ENCODE results near the gene TECTA.

TECTA gene, protein sequence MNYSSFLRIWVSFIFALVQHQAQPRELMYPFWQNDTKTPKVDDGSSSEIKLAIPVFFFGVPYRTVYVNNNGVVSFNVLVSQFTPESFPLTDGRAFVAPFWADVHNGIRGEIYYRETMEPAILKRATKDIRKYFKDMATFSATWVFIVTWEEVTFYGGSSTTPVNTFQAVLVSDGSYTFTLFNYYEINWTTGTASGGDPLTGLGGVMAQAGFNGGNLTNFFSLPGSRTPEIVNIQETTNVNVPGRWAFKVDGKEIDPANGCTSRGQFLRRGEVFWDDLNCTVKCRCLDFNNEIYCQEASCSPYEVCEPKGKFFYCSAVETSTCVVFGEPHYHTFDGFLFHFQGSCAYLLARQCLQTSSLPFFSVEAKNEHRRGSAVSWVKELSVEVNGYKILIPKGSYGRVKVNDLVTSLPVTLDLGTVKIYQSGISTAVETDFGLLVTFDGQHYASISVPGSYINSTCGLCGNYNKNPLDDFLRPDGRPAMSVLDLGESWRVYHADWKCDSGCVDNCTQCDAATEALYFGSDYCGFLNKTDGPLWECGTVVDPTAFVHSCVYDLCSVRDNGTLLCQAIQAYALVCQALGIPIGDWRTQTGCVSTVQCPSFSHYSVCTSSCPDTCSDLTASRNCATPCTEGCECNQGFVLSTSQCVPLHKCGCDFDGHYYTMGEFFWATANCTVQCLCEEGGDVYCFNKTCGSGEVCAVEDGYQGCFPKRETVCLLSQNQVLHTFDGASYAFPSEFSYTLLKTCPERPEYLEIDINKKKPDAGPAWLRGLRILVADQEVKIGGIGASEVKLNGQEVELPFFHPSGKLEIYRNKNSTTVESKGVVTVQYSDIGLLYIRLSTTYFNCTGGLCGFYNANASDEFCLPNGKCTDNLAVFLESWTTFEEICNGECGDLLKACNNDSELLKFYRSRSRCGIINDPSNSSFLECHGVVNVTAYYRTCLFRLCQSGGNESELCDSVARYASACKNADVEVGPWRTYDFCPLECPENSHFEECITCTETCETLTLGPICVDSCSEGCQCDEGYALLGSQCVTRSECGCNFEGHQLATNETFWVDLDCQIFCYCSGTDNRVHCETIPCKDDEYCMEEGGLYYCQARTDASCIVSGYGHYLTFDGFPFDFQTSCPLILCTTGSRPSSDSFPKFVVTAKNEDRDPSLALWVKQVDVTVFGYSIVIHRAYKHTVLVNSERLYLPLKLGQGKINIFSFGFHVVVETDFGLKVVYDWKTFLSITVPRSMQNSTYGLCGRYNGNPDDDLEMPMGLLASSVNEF (N-terminal part only)

DNA sequence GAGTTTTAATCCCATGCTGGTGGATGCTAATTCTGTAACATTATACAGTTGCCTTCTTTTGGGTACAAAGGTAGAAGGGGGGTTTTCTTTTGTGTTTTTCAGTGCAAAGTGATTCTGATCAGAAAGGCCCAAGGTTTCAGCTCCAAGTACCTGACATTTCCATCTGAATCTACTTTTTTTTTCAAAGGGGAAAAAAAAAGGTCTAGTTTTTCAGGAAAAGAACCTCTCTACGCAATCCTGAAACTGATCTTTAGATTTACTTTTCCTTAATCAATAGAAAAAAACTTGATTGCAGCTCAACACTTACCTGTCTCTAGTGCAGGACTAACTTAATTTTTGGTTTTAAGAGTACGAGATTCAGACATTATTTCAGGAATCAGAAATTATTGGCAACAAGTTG is at the start of gene TECTA:
TECTA (plus strand) TSS at position 301 of the 400 bp plus-strand sequence. CDS start 1,423 bp downstream, outside the sequence.
- no peaks in the 10 kb centered on the region for H3K9me3 Mint-ChIP-seq
- no peak within 1 kb of the TSS for H3K27ac Mint-ChIP-seq
- no peaks in the 10 kb centered on the region for H3K36me3 Mint-ChIP-seq
- ATAC-seq = no peak
- H3K4me1 Mint-ChIP-seq = no peaks in the 10 kb centered on the region
- H3K4me3 Mint-ChIP-seq = no peak within 1 kb of the TSS
- H3K27me3 Mint-ChIP-seq = no peaks in the 10 kb centered on the region

GRCh38 chr11:121053244-121053643 is 47.8 kb upstream of the TECTA start:
- no peak overlapping the region for H3K27ac Mint-ChIP-seq
- H3K36me3 Mint-ChIP-seq = peaks cover 68% of the 10 kb centered on the region
- no peak overlapping the region for H3K4me3 Mint-ChIP-seq
- no peaks in the 10 kb centered on the region for H3K27me3 Mint-ChIP-seq
- H3K4me1 Mint-ChIP-seq = no peaks in the 10 kb centered on the region
- H3K9me3 Mint-ChIP-seq = no peaks in the 10 kb centered on the region
- ATAC-seq = no peak

DNA sequence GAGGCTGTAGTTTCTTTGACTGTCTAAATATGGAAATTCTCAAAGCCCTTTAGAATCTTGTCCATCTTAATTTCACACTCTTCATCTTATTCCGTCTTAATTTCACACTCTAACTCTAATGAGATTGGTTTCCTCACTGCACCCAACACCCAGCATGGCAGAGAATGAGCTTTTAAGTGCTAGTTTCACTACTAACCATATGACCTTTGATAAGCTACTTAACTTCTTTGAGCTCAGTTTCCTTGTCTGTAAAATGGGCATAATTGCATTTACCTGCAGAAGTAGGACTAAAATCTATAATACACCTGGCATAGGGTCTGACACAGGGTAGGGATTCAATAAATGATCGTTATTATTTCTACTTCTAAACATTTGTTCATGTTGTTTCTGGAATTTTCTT is 46.8 kb upstream of the TECTA start:
- H3K27me3 Mint-ChIP-seq = no peaks in the 10 kb centered on the region
- no peak overlapping the region for H3K4me3 Mint-ChIP-seq
- H3K36me3 Mint-ChIP-seq = peaks cover 62% of the 10 kb centered on the region
- H3K27ac Mint-ChIP-seq = no peak overlapping the region
- no peak for ATAC-seq
- no peaks in the 10 kb centered on the region for H3K9me3 Mint-ChIP-seq
- no peaks in the 10 kb centered on the region for H3K4me1 Mint-ChIP-seq

DNA sequence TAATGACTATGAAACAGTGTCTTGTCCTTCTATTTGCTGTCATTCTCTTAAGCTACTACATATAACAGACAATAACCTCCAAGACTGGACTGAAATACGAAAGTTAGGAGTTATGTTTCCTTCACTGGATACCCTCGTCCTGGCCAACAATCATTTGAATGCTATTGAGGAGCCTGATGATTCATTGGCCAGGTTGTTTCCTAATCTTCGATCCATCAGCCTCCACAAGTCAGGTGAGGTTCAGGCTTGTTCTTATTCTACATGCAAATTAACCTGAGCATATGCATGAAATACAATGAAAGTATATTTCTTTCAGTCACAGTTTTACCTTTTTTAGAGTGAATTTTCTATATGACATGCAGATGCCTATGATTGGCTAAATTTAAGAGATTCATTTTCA is 46.0 kb upstream of the TECTA start:
- peaks cover 65% of the 10 kb centered on the region for H3K36me3 Mint-ChIP-seq
- H3K4me1 Mint-ChIP-seq = no peaks in the 10 kb centered on the region
- H3K27ac Mint-ChIP-seq = no peak overlapping the region
- H3K27me3 Mint-ChIP-seq = no peaks in the 10 kb centered on the region
- no peaks in the 10 kb centered on the region for H3K9me3 Mint-ChIP-seq
- no peak for ATAC-seq
- H3K4me3 Mint-ChIP-seq = no peak overlapping the region

DNA sequence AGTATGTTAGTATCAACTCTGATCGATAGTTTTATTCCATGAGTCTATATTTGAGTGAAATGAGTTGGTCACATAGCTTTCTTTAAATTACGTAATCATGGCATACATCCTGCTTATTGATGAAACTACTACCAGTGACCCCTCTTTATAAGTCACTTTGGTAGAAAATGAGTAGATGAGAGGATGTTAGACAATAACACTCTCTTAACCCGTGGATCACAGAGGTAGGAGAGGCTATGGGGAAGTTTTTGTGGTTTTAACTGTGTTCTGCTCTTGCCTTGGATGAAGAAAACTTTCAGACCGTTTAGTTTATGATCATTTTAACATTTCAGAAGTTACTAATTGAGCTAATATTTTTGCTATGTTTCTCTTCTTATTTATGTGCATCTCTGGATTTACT is 43.1 kb upstream of the TECTA start:
- H3K27me3 Mint-ChIP-seq = no peaks in the 10 kb centered on the region
- ATAC-seq = no peak
- H3K36me3 Mint-ChIP-seq = peaks cover 69% of the 10 kb centered on the region
- no peak overlapping the region for H3K4me3 Mint-ChIP-seq
- H3K9me3 Mint-ChIP-seq = no peaks in the 10 kb centered on the region
- H3K27ac Mint-ChIP-seq = no peak overlapping the region
- no peaks in the 10 kb centered on the region for H3K4me1 Mint-ChIP-seq

- Mint-ChIP-seq H3K9me3 (no peaks in the 10 kb centered on the region), H3K36me3 (peaks cover 70% of the 10 kb centered on the region), H3K27me3 (no peaks in the 10 kb centered on the region), H3K4me1 (no peaks in the 10 kb centered on the region), H3K27ac (no peak overlapping the region), H3K4me3 (no peak overlapping the region)
- ATAC-seq = no peak
Observed at GRCh38 chr11:121058941-121059340, 42.1 kb upstream of the TECTA start.

GRCh38 chr11:121059605-121060004 is 41.4 kb upstream of the TECTA start:
- no peaks in the 10 kb centered on the region for H3K4me1 Mint-ChIP-seq
- H3K36me3 Mint-ChIP-seq = peaks cover 70% of the 10 kb centered on the region
- no peaks in the 10 kb centered on the region for H3K9me3 Mint-ChIP-seq
- no peaks in the 10 kb centered on the region for H3K27me3 Mint-ChIP-seq
- peak; percentile 55 for ATAC-seq
- H3K27ac Mint-ChIP-seq = no peak overlapping the region
- no peak overlapping the region for H3K4me3 Mint-ChIP-seq

- no peak for ATAC-seq
- Mint-ChIP-seq H3K4me1 (peaks cover 6% of the 10 kb centered on the region), H3K27ac (no peak overlapping the region), H3K9me3 (no peaks in the 10 kb centered on the region), H3K27me3 (no peaks in the 10 kb centered on the region), H3K36me3 (peaks cover 72% of the 10 kb centered on the region), H3K4me3 (no peak overlapping the region)
Observed at GRCh38 chr11:121063728-121064127, 37.3 kb upstream of the TECTA start.

DNA sequence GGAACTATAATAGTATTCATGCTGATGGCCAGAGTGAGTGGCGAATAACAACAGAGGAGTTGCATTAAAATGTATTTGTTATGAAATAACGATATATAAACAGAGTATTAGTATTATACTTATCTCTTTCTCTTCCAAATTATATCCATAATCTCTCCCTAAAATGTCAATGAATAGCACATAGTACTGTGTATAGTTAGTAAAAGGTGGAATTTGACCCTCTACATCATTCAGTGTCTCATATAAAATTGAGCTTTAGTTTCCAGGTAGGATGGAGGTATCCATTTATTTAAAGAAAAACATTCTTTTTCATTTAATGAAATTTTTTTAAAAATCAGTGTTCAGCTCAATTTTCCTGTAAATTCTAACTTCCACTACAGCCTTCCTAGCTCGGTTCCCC is 34.4 kb upstream of the TECTA start:
- Mint-ChIP-seq H3K36me3 (peaks cover 74% of the 10 kb centered on the region), H3K4me3 (no peak overlapping the region), H3K27me3 (no peaks in the 10 kb centered on the region), H3K27ac (no peak overlapping the region), H3K4me1 (peaks cover 16% of the 10 kb centered on the region), H3K9me3 (peaks cover 9% of the 10 kb centered on the region)
- ATAC-seq = no peak

GRCh38 chr11:121067026-121067425 is 34.0 kb upstream of the TECTA start:
- H3K36me3 Mint-ChIP-seq = peaks cover 72% of the 10 kb centered on the region

GRCh38 chr11:121067453-121067852 is 33.6 kb upstream of the TECTA start:
- Mint-ChIP-seq H3K36me3 (peaks cover 72% of the 10 kb centered on the region), H3K4me3 (no peak overlapping the region), H3K4me1 (peaks cover 19% of the 10 kb centered on the region), H3K27me3 (no peaks in the 10 kb centered on the region), H3K9me3 (peaks cover 9% of the 10 kb centered on the region), H3K27ac (no peak overlapping the region)
- no peak for ATAC-seq

More at GRCh38 chr11:121067026-121067425, 34.0 kb upstream of the TECTA start:
- Mint-ChIP-seq H3K9me3 (peaks cover 9% of the 10 kb centered on the region), H3K4me1 (peaks cover 19% of the 10 kb centered on the region), H3K27me3 (no peaks in the 10 kb centered on the region), H3K4me3 (no peak overlapping the region), H3K27ac (no peak overlapping the region)
- no peak for ATAC-seq

DNA sequence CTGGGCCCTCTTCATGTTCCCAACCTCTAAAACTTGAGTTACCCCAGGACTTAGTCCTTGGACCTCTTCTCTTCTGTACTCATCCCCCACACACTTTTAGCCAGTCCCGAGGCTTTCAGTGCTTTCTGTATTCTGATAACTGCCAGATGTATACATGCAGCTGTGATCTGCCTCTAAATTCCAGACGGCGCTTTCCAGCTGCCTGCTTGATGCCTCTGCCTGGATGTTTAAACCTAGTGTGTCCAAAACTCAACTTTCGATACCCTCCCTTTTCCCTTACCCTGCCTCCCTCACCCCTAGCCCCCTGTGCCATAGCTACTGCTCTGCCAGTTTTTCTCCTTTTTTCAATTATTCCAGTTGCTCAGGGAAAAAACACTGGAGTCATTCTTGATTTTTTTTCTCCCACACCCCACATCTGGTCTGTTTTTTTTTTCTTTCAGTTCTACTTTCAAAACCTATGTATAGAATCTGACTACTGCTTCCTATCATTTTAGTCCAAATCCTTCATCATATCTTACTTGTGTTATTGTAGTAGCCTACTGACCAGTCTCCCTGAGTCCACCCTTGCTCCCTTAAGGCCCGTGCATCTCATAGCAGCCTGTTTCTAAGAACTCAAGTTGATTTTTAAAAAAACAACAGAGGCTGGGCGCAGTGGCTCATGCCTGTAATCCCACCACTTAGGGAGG is 32.9 kb upstream of the TECTA start:
- H3K36me3 Mint-ChIP-seq = peaks cover 71% of the 10 kb centered on the region
- H3K27me3 Mint-ChIP-seq = no peaks in the 10 kb centered on the region
- no peak overlapping the region for H3K4me3 Mint-ChIP-seq
- peaks cover 19% of the 10 kb centered on the region for H3K4me1 Mint-ChIP-seq
- H3K9me3 Mint-ChIP-seq = peaks cover 9% of the 10 kb centered on the region
- no peak for ATAC-seq
- no peak overlapping the region for H3K27ac Mint-ChIP-seq

DNA sequence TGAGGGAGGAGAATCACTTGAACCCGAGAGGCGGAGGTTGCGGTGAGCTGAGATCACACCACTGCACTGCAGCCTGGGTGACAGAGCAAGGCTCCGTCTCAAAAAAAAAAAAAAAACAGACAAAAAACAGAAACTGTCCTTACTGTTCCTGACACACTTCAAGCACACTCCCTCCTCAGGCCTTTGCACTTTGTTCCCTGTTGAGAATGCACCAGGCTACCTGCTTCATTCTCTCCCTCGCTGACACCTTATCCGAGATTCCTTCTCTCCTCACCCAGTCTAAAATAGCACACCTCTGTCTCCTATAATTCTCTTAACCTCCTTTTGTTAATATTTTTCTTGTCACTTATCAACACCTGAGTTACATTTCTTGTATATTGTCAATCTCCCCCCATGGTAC is 32.3 kb upstream of the TECTA start:
- ATAC-seq = no peak
- no peak overlapping the region for H3K27ac Mint-ChIP-seq
- no peak overlapping the region for H3K4me3 Mint-ChIP-seq
- H3K4me1 Mint-ChIP-seq = peaks cover 19% of the 10 kb centered on the region
- H3K36me3 Mint-ChIP-seq = peaks cover 64% of the 10 kb centered on the region
- H3K9me3 Mint-ChIP-seq = peaks cover 9% of the 10 kb centered on the region
- no peaks in the 10 kb centered on the region for H3K27me3 Mint-ChIP-seq

- ATAC-seq = no peak
- Mint-ChIP-seq H3K27me3 (no peaks in the 10 kb centered on the region), H3K27ac (no peak overlapping the region), H3K36me3 (peaks cover 58% of the 10 kb centered on the region), H3K9me3 (peaks cover 9% of the 10 kb centered on the region), H3K4me3 (no peak overlapping the region), H3K4me1 (peaks cover 19% of the 10 kb centered on the region)
Observed at GRCh38 chr11:121070951-121071845, 29.8 kb upstream of the TECTA start.

All from stimulated activated memory B cell treated with anti-CD40 and anti-IgM and Interleukin-4, amounts not matched to agents 10 μg/mL and 1 μg/mL and 100 μg/mL, for 72 hours (primary cell).